H1 (cell line): ENCODE measurements around the gene COMMD7. TPM values are rescaled to one million over a fixed set of nuclear protein-coding genes. Genes with fewer than 3 reads are reported as not detected.

Source experiments
- CHD7 ChIP-seq: fragments of 300-600 bp; sonication (generic); IDR thresholded peaks from 2 replicates; pipeline ENCODE4 v1.7.1; 2012; ENCODE audit warnings: low read length, moderate library complexity, mild to moderate bottlenecking, inconsistent platforms; ENCODE audit not compliant: insufficient replicate concordance
- SUZ12 ChIP-seq: fragments of 200-600 bp; sonication (generic); IDR thresholded peaks from 2 replicates; pipeline ENCODE4 v1.6.1; 2012; ENCODE audit warnings: mild to moderate bottlenecking, inconsistent platforms, low read length, moderate library complexity, mixed read lengths
- polyA plus RNA-seq, 7 experiments: library from polyadenylated mRNA; depleted of rRNA in 3 of 7; stranded (reverse) in 5 of 7; unstranded in 2 of 7; fragments of >200 nt in 5 of 7; fragments of 200-250 nt in 2 of 7; gene quantifications; 1 replicate in 5 of 7; 2 replicates in 1 of 7; 4 replicates in 1 of 7; pipeline versions ENCODE4 v1.2.1 to v1.2.3, GENCODE V29; 2011 to 2013; ENCODE audit warnings: missing spikeins in 2 of 7, mixed read lengths in 2 of 7
- total RNA-seq: library from RNA; stranded (reverse); fragmentation: NEBNext Ultra II Directional; extraction: Animal tissue kit (Norgen Biotek cat#: 25700); gene quantifications from 2 replicates; pipeline ENCODE4 v1.2.1, GENCODE V29; 2021

The COMMD7 gene
- total and polyA plus RNA-seq, 2 of the 8 experiments (the other 6 are each of a cell fraction or from before 2014, with no cell fraction given): 39.4 to 48.9 TPM

DNA sequence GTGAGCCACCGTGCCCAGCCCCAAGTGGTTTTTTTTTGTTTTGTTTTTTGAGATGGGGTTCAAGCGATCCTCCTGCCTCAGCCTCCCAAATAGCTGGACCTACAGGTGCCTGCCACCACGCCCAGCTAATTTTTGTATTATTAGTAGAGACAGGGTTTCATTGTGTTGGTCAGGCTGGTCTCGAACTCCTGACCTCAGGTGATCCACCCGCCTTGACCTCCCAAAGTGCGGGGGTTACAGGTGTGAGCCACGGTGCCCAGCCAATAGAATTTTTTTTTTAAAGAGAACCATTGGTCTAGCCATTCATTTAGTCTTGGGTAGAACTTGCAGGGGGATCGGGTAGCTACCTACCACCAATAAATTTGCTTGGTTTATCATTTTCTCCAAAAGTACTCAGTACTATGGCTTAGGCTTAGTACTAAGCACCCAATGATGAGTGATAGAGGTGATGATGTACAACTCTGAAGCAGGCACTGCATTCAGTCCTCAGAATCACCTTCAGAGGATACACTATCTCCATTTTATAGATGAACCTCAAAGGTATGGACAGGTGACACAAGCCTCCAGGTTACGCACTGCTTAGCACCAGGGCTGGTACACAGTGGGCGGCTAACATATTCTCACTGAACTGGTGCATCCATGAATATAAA is 56.6 kb downstream of the COMMD7 start (continued):
- TF ChIP-seq CHD7 (no peak), SUZ12 (no peak)
